OCI-LY7 (cell line): Measurements from ENCODE around the gene CEACAM1. TPM values are rescaled to one million over a fixed set of nuclear protein-coding genes. Genes with fewer than 3 reads are reported as not detected.

Experiments used
- BruUV-seq: library from RNA; stranded (reverse); fragments of 400-500 nt; replicated peaks from 2 replicates; lab custom pipeline; 2021; lab: Mats Ljungman, UMichigan
- CTCF ChIA-PET: fragments of 300-600 bp; sonication (Branson Sonifier 250); formaldehyde crosslinking; loops from one replicate; lab custom pipeline; 2022; ENCODE audit warnings: antibody characterized with exemption; ENCODE audit not compliant: unreplicated experiment; lab: Charles Lee
- POLR2A ChIA-PET: fragments of 300-600 bp; sonication (Branson Sonifier 250); formaldehyde crosslinking; loops from one replicate; lab custom pipeline; 2022; ENCODE audit warnings: antibody characterized with exemption; lab: Charles Lee
- DNase-seq: peaks from one replicate; pipeline ENCODE4 v3.0.0-alpha.2; 2015; ENCODE audit warnings: low spot score
- H2AFZ ChIP-seq: fragments of 200-600 bp; sonication (generic), shearing (Covaris generic); 2 replicates; pipeline ENCODE4 v1.6.1; 2014; ENCODE audit warnings: mild to moderate bottlenecking, antibody characterized with exemption, low read length, moderate library complexity
- H3K27ac ChIP-seq: fragments of 200-600 bp; sonication (generic); 2 replicates; pipeline ENCODE4 v1.5.1; 2014; ENCODE audit warnings: mixed run types, low read depth, mild to moderate bottlenecking, moderate library complexity, low read length, inconsistent platforms; ENCODE audit not compliant: poor library complexity, severe bottlenecking
- H3K36me3 ChIP-seq: fragments of 200-600 bp; sonication (generic); 2 replicates; pipeline ENCODE4 v1.6.1; 2014; ENCODE audit warnings: mild to moderate bottlenecking, antibody characterized with exemption, low read length, moderate library complexity, mixed read lengths; ENCODE audit not compliant: insufficient read depth
- H3K4me1 ChIP-seq: fragments of 200-600 bp; sonication (generic); 2 replicates; pipeline ENCODE4 v1.5.1; 2014; ENCODE audit warnings: mild to moderate bottlenecking, low read length; ENCODE audit not compliant: insufficient read depth, poor library complexity, severe bottlenecking
- H3K4me2 ChIP-seq: fragments of 200-600 bp; sonication (generic); 2 replicates; pipeline ENCODE4 v1.6.1; 2014; ENCODE audit warnings: mild to moderate bottlenecking, low read length
- H3K4me3 ChIP-seq: fragments of 200-600 bp; sonication (generic); 2 replicates; pipeline ENCODE4 v1.5.1; 2014; ENCODE audit warnings: mild to moderate bottlenecking, low read depth, low read length; ENCODE audit not compliant: poor library complexity, severe bottlenecking
- H3K79me2 ChIP-seq: fragments of 200-600 bp; sonication (generic); 2 replicates; pipeline ENCODE4 v1.6.1; 2016; ENCODE audit warnings: low read depth, mild to moderate bottlenecking, low read length, moderate library complexity, mixed read lengths; ENCODE audit not compliant: insufficient read depth
- H3K9me2 ChIP-seq: fragments of 200-600 bp; sonication (generic); 2 replicates; pipeline ENCODE4 v1.6.1; 2016; ENCODE audit warnings: mild to moderate bottlenecking, low read length, mixed read lengths; ENCODE audit not compliant: insufficient read depth
- H3K9me3 ChIP-seq: fragments of 200-600 bp; sonication (generic); 2 replicates; pipeline ENCODE4 v1.6.1; 2014; ENCODE audit warnings: mild to moderate bottlenecking, mixed run types, low read length, mixed read lengths
- H4K20me1 ChIP-seq: fragments of 200-600 bp; sonication (generic); 2 replicates; pipeline ENCODE4 v1.6.1; 2014; ENCODE audit warnings: mild to moderate bottlenecking, antibody characterized with exemption, low read length, moderate library complexity, mixed read lengths; ENCODE audit not compliant: insufficient read depth
- CTCF ChIP-seq: fragments of 200-600 bp; sonication (generic); conservative IDR thresholded peaks from 2 replicates; pipeline ENCODE4 v1.5.1; 2014; ENCODE audit warnings: mild to moderate bottlenecking, antibody characterized with exemption, low read length, moderate library complexity, mixed read lengths
- EZH2phosphoT487 ChIP-seq: fragments of 200-600 bp; sonication (generic); IDR thresholded peaks from 2 replicates; pipeline ENCODE4 v1.6.1; 2018; ENCODE audit warnings: low read depth, borderline replicate concordance, mild to moderate bottlenecking, mixed run types, antibody characterized with exemption, low read length, moderate library complexity, mixed read lengths
- intact Hi-C: fragments of 100-400 bp; cut with micrococcal nuclease; formaldehyde crosslinking; loops from one replicate; pipeline ENCODE4 v1.10.0; 2022; ENCODE audit not compliant: unreplicated experiment
- total RNA-seq, 2 experiments: library from RNA; depleted of rRNA in 1 of 2; stranded (reverse); fragments of >200 nt in 1 of 2; shearing (Covaris generic) in 1 of 2; gene quantifications; 2 replicates each; pipeline ENCODE4 v1.2.3, GENCODE V29; 2014 to 2022

Gene CEACAM1
- total RNA-seq, 2 experiments from 2014 or later = 0.50 to 1.5 TPM

- no peak for TF ChIP-seq CTCF
- TF ChIP-seq EZH2phosphoT487 = no peak
- no TSS peak for BruUV-seq
- no peaks in the 10 kb centered on the region for H3K4me1 ChIP-seq
- no peak overlapping the region for H3K4me2 ChIP-seq
- no peaks in the 10 kb centered on the region for H3K9me2 ChIP-seq
- no peak for DNase-seq
- H3K4me3 ChIP-seq = no peak overlapping the region
- no peaks in the 10 kb centered on the region for H3K9me3 ChIP-seq
- H3K36me3 ChIP-seq = no peaks in the 10 kb centered on the region
- H3K27ac ChIP-seq = no peak overlapping the region
- no peaks in the 10 kb centered on the region for H3K79me2 ChIP-seq
- no peaks in the 10 kb centered on the region for H4K20me1 ChIP-seq
- CTCF ChIA-PET = no interaction called here
- no peak overlapping the region for H2AFZ ChIP-seq
- intact Hi-C loops = no loop called here
- POLR2A ChIA-PET = no interaction called here
Measured at GRCh38 chr19:42576241-42576640, 48.0 kb upstream of the CEACAM1 start.

GRCh38 chr19:42573642-42574041 is 45.4 kb upstream of the CEACAM1 start:
- no peaks in the 10 kb centered on the region for H3K36me3 ChIP-seq
- no peak overlapping the region for H3K27ac ChIP-seq
- no peaks in the 10 kb centered on the region for H3K9me3 ChIP-seq
- no peak for DNase-seq
- no peaks in the 10 kb centered on the region for H3K4me1 ChIP-seq
- TF ChIP-seq CTCF (no peak), EZH2phosphoT487 (no peak)
- no peak overlapping the region for H2AFZ ChIP-seq
- H3K79me2 ChIP-seq = no peaks in the 10 kb centered on the region
- ChIA-PET POLR2A (no interaction called here), CTCF (no interaction called here)
- H3K4me3 ChIP-seq = no peak overlapping the region
- intact Hi-C loops = no loop called here
- H4K20me1 ChIP-seq = no peaks in the 10 kb centered on the region
- H3K4me2 ChIP-seq = no peak overlapping the region
- no peaks in the 10 kb centered on the region for H3K9me2 ChIP-seq
- BruUV-seq = no TSS peak

GRCh38 chr19:42571116-42571515 is 42.8 kb upstream of the CEACAM1 start:
- ChIA-PET POLR2A (no interaction called here), CTCF (no interaction called here)
- intact Hi-C loops = no loop called here
- TF ChIP-seq CTCF = no peak
- no peak for TF ChIP-seq EZH2phosphoT487
- Histone ChIP-seq H3K4me1 (no peaks in the 10 kb centered on the region), H4K20me1 (no peaks in the 10 kb centered on the region), H3K9me3 (no peaks in the 10 kb centered on the region), H3K9me2 (no peaks in the 10 kb centered on the region), H2AFZ (no peak overlapping the region), H3K27ac (no peak overlapping the region), H3K36me3 (no peaks in the 10 kb centered on the region), H3K4me3 (no peak overlapping the region), H3K4me2 (no peak overlapping the region), H3K79me2 (no peaks in the 10 kb centered on the region)
- no TSS peak for BruUV-seq
- DNase-seq = no peak
